Measurements from ENCODE around the gene MTCL1. TPM values are rescaled to one million over a fixed set of nuclear protein-coding genes. Genes with fewer than 3 reads are reported as not detected.

MTCL1 gene
- total and polyA plus RNA-seq, 2 of the 8 experiments (the other 6 are each of a cell fraction or from before 2014, with no cell fraction given): 16.6 to 60.8 TPM

GRCh38 chr18:8868276-8868675, 162.9 kb downstream of the MTCL1 start:
- Histone ChIP-seq H4K5ac (ENCODE audit: insufficient read length, low read depth, low read length) (no peak overlapping the region), H3K27me3 (replicated peaks in 1 of 4; ENCODE audit: control insufficient read depth in 3 of 4, extremely low read depth in 1 of 4, insufficient read depth in 3 of 4, low read length in 3 of 4) (peaks cover 0 to 2% (median 0%) of the 10 kb centered on the region in 4 experiments; a peak in 1 of 7 replicates), H3K4me3 (ENCODE audit: extremely low read depth in 1 of 4, insufficient read depth in 2 of 4, low read depth in 3 of 4, low read length in 4 of 4) (no peak overlapping the region), H3K9ac (replicated peaks in 1 of 4; ENCODE audit: extremely low read depth in 1 of 4, low read depth in 3 of 4, low read length in 3 of 4) (no peak overlapping the region), H3K23me2 (ENCODE audit: low read depth, low read length) (no peaks in the 10 kb centered on the region), H3K4ac (replicated peaks; ENCODE audit: insufficient read length, low read depth, low read length) (no peak overlapping the region), H3K23ac (ENCODE audit: insufficient read length) (no peak overlapping the region), H3K18ac (ENCODE audit: extremely low read depth, low read length) (peak overlapping the region; percentile 42; the same call in 1 of the 2 replicates), H4K20me1 (replicated peaks in 1 of 2; ENCODE audit: control insufficient read depth in 1 of 2, insufficient read depth in 2 of 2, low read length in 2 of 2) (no peaks in the 10 kb centered on the region), H2BK20ac (ENCODE audit: low read length) (no peak overlapping the region), H3K79me2 (ENCODE audit: control insufficient read depth in 1 of 2, insufficient read depth in 2 of 2, low read length in 2 of 2) (no peaks in the 10 kb centered on the region), H2AFZ (ENCODE audit: low read length) (0 out of 2 replicates have a peak overlapping the region, but pooled peaks have one; percentile 8), H2BK120ac (replicated peaks; ENCODE audit: low read depth, low read length) (no peak overlapping the region), H2AK5ac (ENCODE audit: low read depth, low read length) (no peak overlapping the region), H2BK12ac (ENCODE audit: low read depth, low read length) (no peak overlapping the region; the same call in 1 of the 2 replicates), H4K91ac (replicated peaks; ENCODE audit: insufficient read length, low read length) (peak overlapping the region; percentile 4), H3K56ac (replicated peaks; ENCODE audit: insufficient read length, low read depth, low read length) (no peak overlapping the region), H3K14ac (ENCODE audit: insufficient read length) (no peak overlapping the region), H3K27ac (ENCODE audit: low read depth, low read length) (no peak overlapping the region), H2BK15ac (ENCODE audit: low read length) (no peak overlapping the region), H3K4me1 (replicated peaks in 1 of 4; ENCODE audit: control insufficient read depth in 3 of 4, insufficient read depth in 4 of 4, low read length in 3 of 4) (no peaks in the 10 kb centered on the region), H4K8ac (ENCODE audit: extremely low read depth, insufficient read depth, low read length) (no peak overlapping the region), H3K4me2 (ENCODE audit: insufficient read depth in 1 of 2, low read depth in 2 of 2, low read length in 2 of 2) (no peak overlapping the region), H2BK5ac (ENCODE audit: low read depth, low read length) (no peak overlapping the region), H3K36me3 (ENCODE audit: control insufficient read depth in 2 of 4, insufficient read depth in 4 of 4, low read length in 3 of 4) (no peaks in the 10 kb centered on the region; a peak in 1 of 8 replicates), H3K9me3 (ENCODE audit: insufficient read depth in 2 of 2, low read depth in 1 of 2, low read length in 1 of 2) (no peaks in the 10 kb centered on the region; a peak in 1 of 4 replicates), H3K79me1 (ENCODE audit: low read depth, low read length) (no peaks in the 10 kb centered on the region)
- ChIA-PET POLR2A (ENCODE audit: partially characterized antibody) (no interaction called here), CTCF (ENCODE audit: partially characterized antibody) (interaction anchor here (0.9 to 1.1 kb wide), 2 partner anchors 9 to 116 kb away, joined by 3 to 4 read pairs; no protein-coding TSS in a partner anchor)
- no peak for FAIRE-seq
- WGBS, 2 experiments (ENCODE audit: extremely low coverage in 1 of 2, insufficient coverage in 1 of 2, insufficient read length in 1 of 2, insufficient replicate concordance in 2 of 2, low coverage in 1 of 2, low lambda C conversion rate in 2 of 2, missing lambda C conversion rate in 1 of 2): 76% methylated on average over 4 of the region's 4 CpGs; no CpG with 5 or more reads in 1 of the 2 experiments
- DNase-seq (ENCODE audit: low read depth in 1 of 2, low spot score in 2 of 2): no peak
- TF ChIP-seq RNF2 (IDR thresholded peaks at IDR 0.05; ENCODE audit: borderline replicate concordance, low read depth, low read length, missing control alignments, poor library complexity, severe bottlenecking): no peak
- no peak for TF ChIP-seq EGR1 (IDR thresholded peaks at IDR 0.05; ENCODE audit: borderline replicate concordance, low read depth, low read length)
- TF ChIP-seq TCF12 (IDR thresholded peaks at IDR 0.05; ENCODE audit: low read depth, low read length): no peak
- no peak for TF ChIP-seq TAF1 (IDR thresholded peaks at IDR 0.05; ENCODE audit: low read depth, low read length)
- no peak for TF ChIP-seq SIN3A (conservative IDR thresholded peaks at IDR 0.05 in 1 of 2, IDR thresholded peaks at IDR 0.05 in 1 of 2; ENCODE audit: low read depth in 1 of 2, low read length in 2 of 2)
- TF ChIP-seq EZH2 (IDR thresholded peaks at IDR 0.05; ENCODE audit: low read depth, low read length, severe bottlenecking): no peak
- TF ChIP-seq RXRA (IDR thresholded peaks at IDR 0.05; ENCODE audit: insufficient read depth, low read depth, low read length): no peak
- TF ChIP-seq POLR2AphosphoS5 (IDR thresholded peaks at IDR 0.05; ENCODE audit: low read depth, low read length): no peak
- TF ChIP-seq TBP (IDR thresholded peaks at IDR 0.05; ENCODE audit: low read depth, low read length): no peak
- no peak for TF ChIP-seq HDAC2 (IDR thresholded peaks at IDR 0.05; ENCODE audit: borderline replicate concordance in 1 of 2, low read depth in 2 of 2, low read length in 2 of 2)
